ENCODE data around the gene NEIL3.

Gene NEIL3, protein sequence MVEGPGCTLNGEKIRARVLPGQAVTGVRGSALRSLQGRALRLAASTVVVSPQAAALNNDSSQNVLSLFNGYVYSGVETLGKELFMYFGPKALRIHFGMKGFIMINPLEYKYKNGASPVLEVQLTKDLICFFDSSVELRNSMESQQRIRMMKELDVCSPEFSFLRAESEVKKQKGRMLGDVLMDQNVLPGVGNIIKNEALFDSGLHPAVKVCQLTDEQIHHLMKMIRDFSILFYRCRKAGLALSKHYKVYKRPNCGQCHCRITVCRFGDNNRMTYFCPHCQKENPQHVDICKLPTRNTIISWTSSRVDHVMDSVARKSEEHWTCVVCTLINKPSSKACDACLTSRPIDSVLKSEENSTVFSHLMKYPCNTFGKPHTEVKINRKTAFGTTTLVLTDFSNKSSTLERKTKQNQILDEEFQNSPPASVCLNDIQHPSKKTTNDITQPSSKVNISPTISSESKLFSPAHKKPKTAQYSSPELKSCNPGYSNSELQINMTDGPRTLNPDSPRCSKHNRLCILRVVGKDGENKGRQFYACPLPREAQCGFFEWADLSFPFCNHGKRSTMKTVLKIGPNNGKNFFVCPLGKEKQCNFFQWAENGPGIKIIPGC

DNA sequence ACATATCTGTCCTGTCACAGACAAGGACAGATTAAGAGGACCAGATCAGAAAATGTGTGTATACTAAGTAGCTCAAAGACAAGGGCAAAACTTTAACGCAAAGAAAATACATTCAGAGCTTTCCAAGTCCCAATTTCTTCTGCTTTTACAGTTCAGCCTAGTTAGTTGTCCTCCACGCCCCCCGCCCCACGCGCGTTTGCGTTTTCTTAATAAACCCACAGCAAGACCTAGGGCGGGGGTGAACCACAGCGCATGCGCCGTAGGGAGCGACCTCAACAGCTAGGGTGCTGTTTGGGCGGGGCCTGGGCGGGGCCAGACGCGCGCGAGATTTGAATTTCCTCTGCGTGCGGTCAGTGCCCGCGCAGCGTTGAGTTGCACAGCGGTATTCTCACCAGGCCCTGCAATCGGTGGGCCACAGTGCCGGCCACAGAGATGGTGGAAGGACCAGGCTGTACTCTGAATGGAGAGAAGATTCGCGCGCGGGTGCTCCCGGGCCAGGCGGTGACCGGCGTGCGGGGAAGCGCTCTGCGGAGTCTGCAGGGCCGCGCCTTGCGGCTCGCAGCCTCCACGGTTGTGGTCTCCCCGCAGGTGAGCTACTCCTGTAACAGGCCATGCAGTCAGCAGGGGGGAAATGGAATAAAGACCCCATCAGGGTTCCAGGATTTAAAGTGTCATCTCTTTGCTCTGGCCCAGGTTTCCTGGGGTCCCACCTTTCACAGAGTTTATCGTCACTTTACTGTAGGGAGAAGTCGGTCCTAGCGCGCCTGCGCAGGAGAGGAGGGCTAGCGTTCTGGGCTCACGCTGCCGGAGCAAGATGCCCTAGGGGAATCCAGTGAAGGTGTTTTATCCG, at the start of gene NEIL3:
NEIL3 (plus strand) TSS at position 353 of the 850 bp plus-strand sequence; CDS start at position 433, 80 bp downstream.
- no peak for TF ChIP-seq EZH2phosphoT487 (IDR thresholded peaks at IDR 0.05; ENCODE audit: borderline replicate concordance, low read length)
- TF ChIP-seq, protein P1, sequence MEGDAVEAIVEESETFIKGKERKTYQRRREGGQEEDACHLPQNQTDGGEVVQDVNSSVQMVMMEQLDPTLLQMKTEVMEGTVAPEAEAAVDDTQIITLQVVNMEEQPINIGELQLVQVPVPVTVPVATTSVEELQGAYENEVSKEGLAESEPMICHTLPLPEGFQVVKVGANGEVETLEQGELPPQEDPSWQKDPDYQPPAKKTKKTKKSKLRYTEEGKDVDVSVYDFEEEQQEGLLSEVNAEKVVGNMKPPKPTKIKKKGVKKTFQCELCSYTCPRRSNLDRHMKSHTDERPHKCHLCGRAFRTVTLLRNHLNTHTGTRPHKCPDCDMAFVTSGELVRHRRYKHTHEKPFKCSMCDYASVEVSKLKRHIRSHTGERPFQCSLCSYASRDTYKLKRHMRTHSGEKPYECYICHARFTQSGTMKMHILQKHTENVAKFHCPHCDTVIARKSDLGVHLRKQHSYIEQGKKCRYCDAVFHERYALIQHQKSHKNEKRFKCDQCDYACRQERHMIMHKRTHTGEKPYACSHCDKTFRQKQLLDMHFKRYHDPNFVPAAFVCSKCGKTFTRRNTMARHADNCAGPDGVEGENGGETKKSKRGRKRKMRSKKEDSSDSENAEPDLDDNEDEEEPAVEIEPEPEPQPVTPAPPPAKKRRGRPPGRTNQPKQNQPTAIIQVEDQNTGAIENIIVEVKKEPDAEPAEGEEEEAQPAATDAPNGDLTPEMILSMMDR (IDR thresholded peaks at IDR 0.05; ENCODE audit: low read depth, low read length, poor library complexity, severe bottlenecking): no peak
- Histone ChIP-seq H4K20me1 (ENCODE audit: control insufficient read depth, insufficient read depth, low read depth, low read length) (peaks cover 5% of the 10 kb centered on the region; the same call in 1 of the 2 replicates), H3K27ac (ENCODE audit: low read depth, low read length) (peak within 1 kb of the TSS; percentile 64), H3K4me3 (ENCODE audit: low read length) (peak within 1 kb of the TSS; percentile 97), H3K36me3 (ENCODE audit: control insufficient read depth, low read length) (peaks cover 39% of the 10 kb centered on the region), H3K4me2 (ENCODE audit: low read length) (peak within 1 kb of the TSS; percentile 92), H3K9me2 (replicated peaks; ENCODE audit: control insufficient read depth, low read length) (no peaks in the 10 kb centered on the region), H3K4me1 (ENCODE audit: control insufficient read depth, low read length) (peaks cover 47% of the 10 kb centered on the region), H3K9me3 (ENCODE audit: control insufficient read depth, insufficient read depth, low read length) (no peaks in the 10 kb centered on the region), H3F3A (ENCODE audit: control insufficient read depth, insufficient read depth) (no peaks in the 10 kb centered on the region), H3K27me3 (ENCODE audit: control insufficient read depth, low read length) (no peaks in the 10 kb centered on the region), H3K79me2 (ENCODE audit: control insufficient read depth, low read length) (peaks cover 50% of the 10 kb centered on the region)

DNA sequence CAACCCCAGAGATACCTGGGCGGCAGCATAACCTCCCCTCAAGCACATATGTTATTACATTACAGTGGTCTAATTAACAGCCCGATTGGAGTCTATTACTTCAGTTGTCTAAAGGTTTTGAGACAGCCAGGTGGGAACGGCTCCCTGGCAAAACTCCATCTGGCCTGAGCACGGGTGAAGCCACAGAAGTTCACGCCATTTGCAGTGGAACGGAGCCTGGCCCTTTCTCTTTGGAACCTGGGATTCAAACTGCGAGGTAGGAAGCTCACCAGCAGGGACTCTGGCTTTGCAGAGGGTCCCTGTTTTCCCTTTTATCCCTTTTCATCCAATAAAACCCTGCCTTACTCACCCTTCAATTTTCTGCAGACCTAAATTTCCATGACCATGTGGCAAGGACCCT, 45.9 kb upstream of the NEIL3 start:
- Histone ChIP-seq H3K4me2 (ENCODE audit: low read length) (no peak overlapping the region), H3F3A (ENCODE audit: control insufficient read depth, insufficient read depth) (no peaks in the 10 kb centered on the region), H3K4me3 (ENCODE audit: low read length) (no peak overlapping the region), H3K79me2 (ENCODE audit: control insufficient read depth, low read length) (no peaks in the 10 kb centered on the region), H3K36me3 (ENCODE audit: control insufficient read depth, low read length) (no peaks in the 10 kb centered on the region), H3K4me1 (ENCODE audit: control insufficient read depth, low read length) (no peaks in the 10 kb centered on the region), H3K9me3 (ENCODE audit: control insufficient read depth, insufficient read depth, low read length) (no peaks in the 10 kb centered on the region), H4K20me1 (ENCODE audit: control insufficient read depth, insufficient read depth, low read depth, low read length) (no peaks in the 10 kb centered on the region), H3K27ac (ENCODE audit: low read depth, low read length) (no peak overlapping the region), H3K27me3 (ENCODE audit: control insufficient read depth, low read length) (0 out of 2 replicates have a peak, but pooled peaks cover 2% of the 10 kb centered on the region), H3K9me2 (replicated peaks; ENCODE audit: control insufficient read depth, low read length) (no peaks in the 10 kb centered on the region)
- TF ChIP-seq, protein P1 (IDR thresholded peaks at IDR 0.05; ENCODE audit: low read depth, low read length, poor library complexity, severe bottlenecking): no peak
- TF ChIP-seq EZH2phosphoT487 (IDR thresholded peaks at IDR 0.05; ENCODE audit: borderline replicate concordance, low read length): no peak

DNA sequence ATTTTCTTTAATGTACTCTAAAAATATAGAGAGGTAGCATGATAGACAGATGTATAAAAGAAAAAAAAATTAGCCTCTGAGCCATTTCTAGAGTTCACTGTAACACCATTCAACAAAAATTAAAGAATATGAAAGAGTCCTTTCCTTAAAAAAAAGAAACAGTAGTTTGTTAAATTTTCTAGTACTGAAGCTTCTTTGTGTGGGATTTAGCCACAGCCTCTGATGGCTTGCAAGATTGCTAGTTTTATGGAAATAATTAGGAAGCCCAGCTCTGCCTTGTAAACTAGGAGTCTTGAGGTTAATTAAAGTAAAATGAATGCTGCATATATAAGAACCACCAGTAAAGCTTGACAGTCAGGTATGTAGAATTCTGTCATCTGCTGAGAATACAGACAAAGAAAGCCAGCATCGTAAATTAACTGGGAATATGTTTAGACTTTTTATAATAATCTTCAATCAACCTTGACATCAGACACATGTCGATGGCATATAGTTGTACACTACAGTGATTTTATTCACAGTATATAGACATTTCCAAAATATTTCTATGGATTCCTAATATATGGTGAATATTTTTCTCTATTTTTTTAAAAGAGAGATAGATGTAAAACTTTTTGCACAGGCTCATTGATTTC, 44.8 kb upstream of the NEIL3 start:
- TF ChIP-seq, protein P1 (IDR thresholded peaks at IDR 0.05; ENCODE audit: low read depth, low read length, poor library complexity, severe bottlenecking): no peak
- TF ChIP-seq EZH2phosphoT487 (IDR thresholded peaks at IDR 0.05; ENCODE audit: borderline replicate concordance, low read length): no peak

More for the DNA sequence above, 44.8 kb upstream of the NEIL3 start:
- H3K36me3 ChIP-seq (ENCODE audit: control insufficient read depth, low read length): no peaks in the 10 kb centered on the region
- no peaks in the 10 kb centered on the region for H4K20me1 ChIP-seq (ENCODE audit: control insufficient read depth, insufficient read depth, low read depth, low read length)
- no peak overlapping the region for H3K27ac ChIP-seq (ENCODE audit: low read depth, low read length)
- H3K4me2 ChIP-seq (ENCODE audit: low read length): no peak overlapping the region
- no peaks in the 10 kb centered on the region for H3K4me1 ChIP-seq (ENCODE audit: control insufficient read depth, low read length)
- 0 out of 2 replicates have a peak, but pooled peaks cover 4% of the 10 kb centered on the region for H3K27me3 ChIP-seq (ENCODE audit: control insufficient read depth, low read length)
- H3K4me3 ChIP-seq (ENCODE audit: low read length): no peak overlapping the region
- no peaks in the 10 kb centered on the region for H3K9me2 ChIP-seq (replicated peaks; ENCODE audit: control insufficient read depth, low read length)
- no peaks in the 10 kb centered on the region for H3K79me2 ChIP-seq (ENCODE audit: control insufficient read depth, low read length)
- H3F3A ChIP-seq (ENCODE audit: control insufficient read depth, insufficient read depth): no peaks in the 10 kb centered on the region
- H3K9me3 ChIP-seq (ENCODE audit: control insufficient read depth, insufficient read depth, low read length): no peaks in the 10 kb centered on the region
